ENCODE data around the gene ZNF501.

The ZNF501 gene
- 0.58 to 1.7 (median 1.6) reads per million in 3 donors for total RNA-seq

GRCh38 chr3:44729384-44729910 is at the start of gene ZNF501:
Gene ZNF501 (plus strand): TSS chr3:44729635. CDS start chr3:44734422, 4,787 bp downstream.
- Histone ChIP-seq H3K27me3 (replicated peaks; ENCODE audit: control insufficient read depth, insufficient read depth, low read length, poor library complexity, severe bottlenecking) (no peaks in the 10 kb centered on the region), H3K4me3 (ENCODE audit: insufficient read depth, low read depth, low read length, poor library complexity, severe bottlenecking) (peak within 1 kb of the TSS; percentile 70), H3K9me3 (ENCODE audit: control insufficient read depth, low read length) (peaks cover 27% of the 10 kb centered on the region), H3K36me3 (ENCODE audit: control insufficient read depth, insufficient read depth, low read length) (peaks cover 24% of the 10 kb centered on the region), H3K4me1 (ENCODE audit: control insufficient read depth, insufficient read depth, low read length, poor library complexity, severe bottlenecking) (no peaks in the 10 kb centered on the region), H3K27ac (ENCODE audit: insufficient read depth, low read length, poor library complexity, severe bottlenecking) (no peak within 1 kb of the TSS)
- peak; percentile 63 to 75 (median 69) for DNase-seq

DNA sequence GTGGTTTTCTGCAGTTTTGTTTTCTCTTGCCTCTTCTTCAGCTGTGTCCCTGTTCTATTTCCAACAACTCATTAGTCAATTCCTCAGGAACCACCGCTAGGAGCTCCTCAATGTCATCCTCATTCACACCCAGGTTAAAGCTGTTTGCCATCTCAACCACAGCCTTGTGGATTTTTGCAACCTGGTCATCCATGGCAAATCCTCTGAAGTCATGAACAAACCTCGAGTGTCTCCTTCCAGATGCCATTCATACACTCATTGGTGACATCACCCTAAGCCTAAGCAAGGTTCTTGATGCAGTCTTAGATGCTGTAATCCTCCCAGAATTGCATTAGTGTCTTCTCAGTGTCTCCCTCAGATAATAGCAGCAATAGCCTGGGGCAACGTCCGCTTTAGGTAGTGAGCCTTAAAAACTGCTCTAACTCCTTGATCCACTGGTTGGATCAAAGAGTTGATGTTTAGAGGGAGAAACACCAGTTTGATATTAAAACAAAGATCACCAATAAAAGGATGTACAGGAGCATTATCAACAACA is 48.4 kb upstream of the ZNF501 start:
- Histone ChIP-seq H3K27me3 (replicated peaks; ENCODE audit: control insufficient read depth, insufficient read depth, low read length, poor library complexity, severe bottlenecking) (no peaks in the 10 kb centered on the region), H3K36me3 (ENCODE audit: control insufficient read depth, insufficient read depth, low read length) (no peaks in the 10 kb centered on the region), H3K4me1 (ENCODE audit: control insufficient read depth, insufficient read depth, low read length, poor library complexity, severe bottlenecking) (no peaks in the 10 kb centered on the region), H3K4me3 (ENCODE audit: insufficient read depth, low read depth, low read length, poor library complexity, severe bottlenecking) (no peak overlapping the region), H3K9me3 (ENCODE audit: control insufficient read depth, low read length) (peaks cover 3% of the 10 kb centered on the region), H3K27ac (ENCODE audit: insufficient read depth, low read length, poor library complexity, severe bottlenecking) (no peak overlapping the region)
- no peak for DNase-seq

DNA sequence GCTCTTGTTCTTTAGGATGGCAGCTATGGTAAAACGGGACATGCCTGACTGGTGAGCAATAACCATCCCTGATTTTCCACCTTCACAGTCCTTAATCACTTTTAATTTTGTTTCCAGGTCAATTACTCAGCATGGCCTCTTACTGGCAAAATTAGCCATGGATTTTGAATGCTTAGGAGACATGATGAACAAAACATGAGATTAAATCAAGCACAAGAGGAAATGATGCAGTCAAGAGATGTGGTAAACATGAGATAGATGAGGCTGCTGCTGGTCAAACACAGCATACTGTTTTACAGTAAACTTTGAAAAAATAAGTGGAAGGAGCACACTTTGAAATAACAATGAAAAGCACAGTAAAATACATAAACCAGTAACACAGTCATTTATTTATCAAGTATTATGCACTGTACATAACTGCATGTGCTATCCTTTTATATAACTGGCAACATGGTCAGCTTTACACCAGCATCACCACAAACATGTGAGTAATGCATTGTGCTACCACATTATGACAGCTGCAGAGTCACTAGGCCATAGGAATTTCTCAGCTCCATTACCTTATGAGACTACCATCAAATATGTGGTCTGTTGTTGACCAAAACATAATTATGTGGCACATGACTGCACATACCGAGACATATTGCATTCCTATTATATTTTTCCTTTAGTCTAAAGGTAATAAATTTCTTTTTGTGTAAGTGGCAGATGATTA is 47.1 kb upstream of the ZNF501 start:
- Histone ChIP-seq H3K36me3 (ENCODE audit: control insufficient read depth, insufficient read depth, low read length) (no peaks in the 10 kb centered on the region), H3K27ac (ENCODE audit: insufficient read depth, low read length, poor library complexity, severe bottlenecking) (no peak overlapping the region), H3K27me3 (replicated peaks; ENCODE audit: control insufficient read depth, insufficient read depth, low read length, poor library complexity, severe bottlenecking) (no peaks in the 10 kb centered on the region), H3K4me3 (ENCODE audit: insufficient read depth, low read depth, low read length, poor library complexity, severe bottlenecking) (no peak overlapping the region), H3K4me1 (ENCODE audit: control insufficient read depth, insufficient read depth, low read length, poor library complexity, severe bottlenecking) (no peaks in the 10 kb centered on the region), H3K9me3 (ENCODE audit: control insufficient read depth, low read length) (peaks cover 6% of the 10 kb centered on the region)
- DNase-seq: no peak

- Histone ChIP-seq H3K27me3 (replicated peaks; ENCODE audit: control insufficient read depth, insufficient read depth, low read length, poor library complexity, severe bottlenecking) (peaks cover 2% of the 10 kb centered on the region), H3K9me3 (ENCODE audit: control insufficient read depth, low read length) (peaks cover 6% of the 10 kb centered on the region), H3K36me3 (ENCODE audit: control insufficient read depth, insufficient read depth, low read length) (no peaks in the 10 kb centered on the region), H3K27ac (ENCODE audit: insufficient read depth, low read length, poor library complexity, severe bottlenecking) (no peak overlapping the region), H3K4me3 (ENCODE audit: insufficient read depth, low read depth, low read length, poor library complexity, severe bottlenecking) (peak overlapping the region; percentile 66), H3K4me1 (ENCODE audit: control insufficient read depth, insufficient read depth, low read length, poor library complexity, severe bottlenecking) (no peaks in the 10 kb centered on the region)
- DNase-seq: peak in 1 of 3 donors; percentile 2
Measured at GRCh38 chr3:44685128-44685800, 44.2 kb upstream of the ZNF501 start.

GRCh38 chr3:44687898-44688297 is 41.5 kb upstream of the ZNF501 start:
- Histone ChIP-seq H3K9me3 (ENCODE audit: control insufficient read depth, low read length) (peaks cover 6% of the 10 kb centered on the region), H3K36me3 (ENCODE audit: control insufficient read depth, insufficient read depth, low read length) (no peaks in the 10 kb centered on the region), H3K27ac (ENCODE audit: insufficient read depth, low read length, poor library complexity, severe bottlenecking) (no peak overlapping the region), H3K4me1 (ENCODE audit: control insufficient read depth, insufficient read depth, low read length, poor library complexity, severe bottlenecking) (no peaks in the 10 kb centered on the region), H3K4me3 (ENCODE audit: insufficient read depth, low read depth, low read length, poor library complexity, severe bottlenecking) (no peak overlapping the region), H3K27me3 (replicated peaks; ENCODE audit: control insufficient read depth, insufficient read depth, low read length, poor library complexity, severe bottlenecking) (peaks cover 2% of the 10 kb centered on the region)
- no peak for DNase-seq

- Histone ChIP-seq H3K36me3 (ENCODE audit: control insufficient read depth, insufficient read depth, low read length) (no peaks in the 10 kb centered on the region), H3K27me3 (replicated peaks; ENCODE audit: control insufficient read depth, insufficient read depth, low read length, poor library complexity, severe bottlenecking) (no peaks in the 10 kb centered on the region), H3K9me3 (ENCODE audit: control insufficient read depth, low read length) (peaks cover 2% of the 10 kb centered on the region), H3K4me1 (ENCODE audit: control insufficient read depth, insufficient read depth, low read length, poor library complexity, severe bottlenecking) (no peaks in the 10 kb centered on the region), H3K27ac (ENCODE audit: insufficient read depth, low read length, poor library complexity, severe bottlenecking) (no peak within 1 kb of the TSS), H3K4me3 (ENCODE audit: insufficient read depth, low read depth, low read length, poor library complexity, severe bottlenecking) (peak within 1 kb of the TSS; percentile 83)
- peak; percentile 17 to 22 (median 20) for DNase-seq
Measured at GRCh38 chr3:44712455-44713075, 16.9 kb upstream of the ZNF501 start, which contains the start of gene ZNF502. Gene ZNF502 (plus strand): TSS chr3:44712660. CDS start chr3:44720262, 7,602 bp downstream.

GRCh38 chr3:44721231-44722102 is 8.0 kb upstream of the ZNF501 start:
- Histone ChIP-seq H3K27me3 (replicated peaks; ENCODE audit: control insufficient read depth, insufficient read depth, low read length, poor library complexity, severe bottlenecking) (no peaks in the 10 kb centered on the region), H3K27ac (ENCODE audit: insufficient read depth, low read length, poor library complexity, severe bottlenecking) (no peak overlapping the region), H3K4me3 (ENCODE audit: insufficient read depth, low read depth, low read length, poor library complexity, severe bottlenecking) (no peak overlapping the region), H3K36me3 (ENCODE audit: control insufficient read depth, insufficient read depth, low read length) (peaks cover 17% of the 10 kb centered on the region), H3K9me3 (ENCODE audit: control insufficient read depth, low read length) (peaks cover 68% of the 10 kb centered on the region), H3K4me1 (ENCODE audit: control insufficient read depth, insufficient read depth, low read length, poor library complexity, severe bottlenecking) (no peaks in the 10 kb centered on the region)
- no peak for DNase-seq

- peaks cover 17% of the 10 kb centered on the region for H3K36me3 ChIP-seq (ENCODE audit: control insufficient read depth, insufficient read depth, low read length)
- H3K9me3 ChIP-seq (ENCODE audit: control insufficient read depth, low read length): peaks cover 67% of the 10 kb centered on the region
- no peak overlapping the region for H3K4me3 ChIP-seq (ENCODE audit: insufficient read depth, low read depth, low read length, poor library complexity, severe bottlenecking)
- DNase-seq: no peak
- no peaks in the 10 kb centered on the region for H3K4me1 ChIP-seq (ENCODE audit: control insufficient read depth, insufficient read depth, low read length, poor library complexity, severe bottlenecking)
- no peak overlapping the region for H3K27ac ChIP-seq (ENCODE audit: insufficient read depth, low read length, poor library complexity, severe bottlenecking)
- no peaks in the 10 kb centered on the region for H3K27me3 ChIP-seq (replicated peaks; ENCODE audit: control insufficient read depth, insufficient read depth, low read length, poor library complexity, severe bottlenecking)
Measured at GRCh38 chr3:44722103-44722401, 7.4 kb upstream of the ZNF501 start.

DNA sequence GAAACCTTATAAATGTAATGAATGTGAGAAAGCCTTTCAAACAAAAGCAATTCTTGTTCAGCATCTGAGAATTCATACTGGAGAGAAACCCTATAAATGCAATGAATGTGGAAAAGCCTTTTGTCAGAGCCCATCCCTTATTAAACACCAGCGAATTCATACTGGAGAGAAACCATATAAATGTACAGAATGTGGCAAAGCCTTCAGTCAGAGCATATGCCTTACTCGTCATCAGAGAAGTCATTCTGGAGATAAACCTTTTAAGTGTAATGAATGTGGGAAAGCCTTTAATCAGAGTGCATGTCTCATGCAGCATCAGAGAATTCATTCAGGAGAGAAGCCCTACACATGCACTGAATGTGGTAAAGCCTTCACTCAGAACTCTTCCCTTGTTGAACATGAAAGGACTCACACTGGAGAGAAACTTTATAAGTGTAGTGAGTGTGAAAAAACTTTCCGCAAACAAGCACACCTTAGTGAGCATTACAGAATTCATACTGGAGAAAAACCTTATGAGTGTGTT is 5.3 kb downstream of the ZNF501 start:
- DNase-seq: no peak
- H3K36me3 ChIP-seq (ENCODE audit: control insufficient read depth, insufficient read depth, low read length): peaks cover 24% of the 10 kb centered on the region
- H3K4me3 ChIP-seq (ENCODE audit: insufficient read depth, low read depth, low read length, poor library complexity, severe bottlenecking): no peak overlapping the region
- no peak overlapping the region for H3K27ac ChIP-seq (ENCODE audit: insufficient read depth, low read length, poor library complexity, severe bottlenecking)
- no peaks in the 10 kb centered on the region for H3K27me3 ChIP-seq (replicated peaks; ENCODE audit: control insufficient read depth, insufficient read depth, low read length, poor library complexity, severe bottlenecking)
- no peaks in the 10 kb centered on the region for H3K4me1 ChIP-seq (ENCODE audit: control insufficient read depth, insufficient read depth, low read length, poor library complexity, severe bottlenecking)
- H3K9me3 ChIP-seq (ENCODE audit: control insufficient read depth, low read length): peaks cover 35% of the 10 kb centered on the region
